ENCODE results near the gene TDRKH.
A peak's percentile ranks its signal among the peaks of the same experiment; 100 is the strongest.
"Not testable (repeated sequence)": the region's sequence is repeated elsewhere in the genome, so short reads cannot be mapped to it uniquely, and the experiment has no call there.

The TDRKH gene

DNA sequence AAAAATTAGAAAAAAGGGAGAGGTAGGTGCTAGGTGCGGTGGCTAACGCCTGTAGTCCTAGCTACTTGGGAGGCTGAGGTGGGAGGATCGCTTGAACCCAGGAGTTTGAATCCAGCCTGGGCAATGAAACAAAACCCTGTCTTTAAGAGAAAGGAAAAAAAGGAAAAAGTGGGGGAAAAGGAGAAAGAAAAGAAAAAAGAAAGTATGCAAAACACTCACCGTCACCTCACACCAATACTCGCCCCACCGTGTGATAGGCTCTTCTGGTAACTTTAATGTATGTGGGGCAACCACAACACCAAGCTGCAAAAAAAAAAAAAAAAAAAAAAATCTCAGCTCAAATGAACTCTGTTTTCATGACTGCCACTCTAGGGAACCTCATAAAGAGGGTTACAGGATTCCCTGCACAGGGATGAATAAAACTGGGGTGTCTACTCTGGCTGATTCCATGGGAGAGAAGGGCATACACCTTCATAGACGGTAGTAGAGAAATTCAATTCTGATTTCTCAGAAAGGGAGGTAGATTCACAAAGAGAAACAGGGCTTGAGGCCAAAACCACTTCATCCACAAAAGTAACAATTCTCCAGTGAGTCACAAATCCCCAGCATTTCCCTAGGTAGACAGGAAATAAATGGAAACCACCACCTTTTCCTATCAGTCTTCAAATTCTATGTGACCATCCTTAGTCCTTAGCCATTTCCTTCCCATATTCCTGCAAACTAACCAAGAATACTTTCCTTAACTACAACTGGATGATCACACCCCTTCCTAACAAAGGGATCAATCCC is 29.5 kb downstream of the TDRKH start:
- DNase-seq: no peak

DNA sequence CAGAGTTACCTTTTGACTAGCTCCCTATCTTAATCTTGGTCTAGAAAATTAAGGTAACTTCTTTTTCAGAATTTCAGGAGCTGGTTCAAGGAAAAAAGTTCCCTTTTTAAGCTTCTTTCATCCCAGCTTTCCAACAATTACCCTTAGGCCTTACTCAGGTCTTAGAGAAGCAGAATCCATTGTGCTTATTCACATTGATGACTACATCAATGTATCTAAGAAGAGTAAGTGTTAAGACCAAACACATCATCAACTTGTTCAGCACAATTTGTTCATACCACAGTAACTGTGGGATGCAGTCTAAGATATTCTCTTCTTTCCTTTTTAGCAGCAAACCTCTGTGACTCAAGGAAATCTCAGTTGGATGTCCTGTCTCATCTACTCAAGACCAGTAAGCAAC is 31.1 kb downstream of the TDRKH start:
- DNase-seq: no peak

DNA sequence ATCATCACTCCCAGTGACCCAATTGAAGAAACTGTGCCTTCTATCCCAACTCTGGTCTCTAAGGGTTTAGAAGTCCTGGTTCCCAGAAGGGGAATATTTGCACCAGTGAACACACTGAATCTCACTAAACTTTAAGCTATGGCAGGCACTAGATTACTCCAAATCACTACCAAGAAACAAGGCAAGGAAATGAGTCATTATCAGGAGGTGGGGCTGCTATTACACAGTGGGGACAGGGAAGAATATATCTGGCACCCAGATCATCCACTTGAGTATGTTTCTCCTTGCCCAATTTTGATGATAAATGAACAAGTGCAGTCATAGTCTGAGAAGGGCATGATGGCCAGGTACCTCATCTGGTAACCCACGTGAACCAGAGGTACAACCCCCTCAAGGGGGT is 34.0 kb downstream of the TDRKH start:
- DNase-seq: no peak

DNA sequence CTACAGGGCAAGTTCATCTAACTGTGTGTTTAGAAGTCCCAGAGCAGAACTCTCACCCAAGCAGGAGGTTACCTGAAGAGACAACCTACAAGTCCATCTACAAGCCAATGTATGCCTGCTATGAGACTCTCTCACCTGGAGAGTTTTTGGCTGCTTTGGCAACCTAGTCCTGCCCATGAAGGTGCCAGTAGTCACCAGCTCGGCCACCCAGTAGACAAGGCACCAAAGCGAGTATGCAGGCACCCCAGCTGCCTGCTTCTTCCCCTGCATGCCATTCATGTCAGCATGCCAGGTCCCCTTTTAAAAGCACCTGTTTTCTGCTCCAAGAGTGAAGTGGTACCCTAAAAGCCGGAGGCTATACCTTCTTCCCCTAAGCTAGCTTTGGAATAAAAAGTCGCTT is 48.8 kb downstream of the TDRKH start:
- DNase-seq: no peak

DNA sequence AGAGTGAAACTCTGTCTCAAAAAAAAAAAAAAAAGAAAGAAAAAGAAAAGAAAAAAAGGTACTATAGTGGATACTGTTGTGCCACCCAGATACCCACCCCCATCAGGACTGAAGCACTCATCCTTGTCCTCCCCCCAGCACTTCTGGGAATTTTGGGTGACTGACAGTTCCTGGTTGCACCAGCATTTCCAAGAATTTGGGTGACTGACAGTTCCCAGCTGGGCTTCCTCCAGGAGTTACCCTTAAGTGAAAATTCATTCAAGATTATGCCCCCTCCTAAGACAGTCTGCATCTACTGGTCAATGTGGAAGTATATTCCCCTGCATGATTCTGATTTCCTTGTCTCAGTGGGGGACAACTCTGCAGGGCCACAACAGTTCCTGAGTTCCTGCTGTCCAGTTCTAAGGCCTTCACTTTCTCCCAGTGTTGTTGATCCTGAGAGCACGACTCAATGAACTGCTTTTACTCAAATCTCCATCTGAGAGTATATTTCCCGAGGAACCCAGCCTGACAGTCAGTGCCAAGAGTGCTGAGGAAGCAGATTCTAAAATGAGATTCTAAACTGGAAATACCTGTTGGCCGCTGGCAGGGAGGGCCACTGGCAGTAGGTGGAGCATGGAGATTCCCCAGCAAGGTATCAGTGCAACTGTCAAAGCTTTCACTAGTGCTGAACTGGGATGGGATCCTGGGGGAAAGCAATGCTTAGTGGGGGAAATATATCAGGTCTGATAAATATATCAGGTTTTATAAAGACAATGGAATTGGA is 50.5 kb downstream of the TDRKH start:
- DNase-seq: no peak

DNA sequence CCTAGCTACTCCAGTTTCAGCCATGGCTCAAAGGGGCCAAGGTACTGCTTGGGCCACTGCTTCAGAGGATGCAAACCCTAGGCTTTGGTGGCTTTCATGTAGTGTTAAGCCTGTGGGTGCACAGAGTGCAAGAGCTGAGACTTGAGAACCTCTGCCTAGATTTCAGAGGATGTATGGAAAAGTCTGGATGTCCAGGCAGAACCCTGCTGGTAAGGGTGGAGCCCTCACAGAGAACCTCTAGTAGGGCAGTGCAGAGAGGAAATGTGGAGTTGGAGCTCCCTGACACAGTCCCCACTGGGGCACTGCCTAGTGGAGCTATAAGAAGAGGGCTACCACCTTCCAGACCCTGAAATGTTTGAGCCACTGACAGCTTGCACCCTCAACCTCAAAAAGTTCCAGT is 52.8 kb downstream of the TDRKH start:
- DNase-seq: no peak

DNA sequence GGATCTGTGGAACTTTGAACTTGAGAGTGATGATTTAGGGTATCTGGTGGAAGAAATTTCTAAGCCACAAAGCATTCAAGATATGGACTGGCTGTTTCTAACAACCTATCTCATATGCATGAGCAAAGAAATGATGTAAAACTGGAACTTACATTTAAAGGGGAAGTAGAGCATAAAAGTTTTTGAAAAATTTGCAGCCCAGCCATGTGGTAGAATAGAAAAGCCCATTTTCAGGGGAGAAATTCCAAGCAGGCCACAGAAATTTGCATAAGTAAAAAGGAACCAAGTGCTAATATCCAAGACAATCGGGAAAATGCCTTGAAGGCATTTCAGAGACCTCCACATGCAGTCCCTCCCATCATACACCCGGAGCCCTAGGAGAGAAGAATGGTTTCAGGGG is 53.3 kb downstream of the TDRKH start:
- DNase-seq: no peak

DNA sequence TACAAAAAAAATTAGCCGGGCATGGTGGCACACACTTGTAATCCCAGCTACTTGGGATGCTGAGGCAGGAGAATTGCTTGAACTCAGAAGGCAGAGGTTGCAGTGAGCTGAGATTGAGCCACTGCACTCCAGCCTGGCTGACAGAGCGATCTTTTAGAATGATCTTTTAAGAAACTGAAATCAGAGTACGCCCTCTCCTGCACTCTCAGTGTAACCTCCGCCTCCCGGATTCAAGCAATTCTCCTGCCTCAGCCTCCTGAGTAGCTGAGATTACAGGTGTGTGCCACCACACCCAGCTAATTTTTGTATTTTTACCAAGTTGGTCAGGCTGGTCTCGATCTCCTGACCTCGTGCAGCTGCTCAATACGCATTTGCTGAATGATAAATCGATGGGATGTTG is 56.3 kb downstream of the TDRKH start:
- DNase-seq: not testable (repeated sequence)

DNA sequence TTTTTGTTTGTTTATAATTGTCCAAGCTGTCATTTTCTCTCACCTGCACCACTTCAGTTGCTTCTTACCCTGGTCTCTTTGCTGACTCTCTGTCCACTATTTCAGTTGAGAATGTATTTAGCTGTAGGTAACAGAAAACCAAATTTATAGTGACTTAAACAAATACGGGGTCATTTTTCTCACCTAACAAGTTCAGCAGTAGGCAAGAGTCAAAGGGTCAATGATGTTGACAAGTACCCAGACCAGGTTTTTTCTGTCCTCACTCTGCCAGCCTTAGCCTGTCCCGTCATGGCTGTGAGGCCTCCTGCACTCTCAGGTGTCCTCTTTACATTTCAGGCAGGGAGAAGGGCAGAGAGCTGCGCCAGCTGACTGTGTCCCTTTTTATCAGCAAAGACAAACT is 57.2 kb downstream of the TDRKH start:
- no peak for DNase-seq

DNA sequence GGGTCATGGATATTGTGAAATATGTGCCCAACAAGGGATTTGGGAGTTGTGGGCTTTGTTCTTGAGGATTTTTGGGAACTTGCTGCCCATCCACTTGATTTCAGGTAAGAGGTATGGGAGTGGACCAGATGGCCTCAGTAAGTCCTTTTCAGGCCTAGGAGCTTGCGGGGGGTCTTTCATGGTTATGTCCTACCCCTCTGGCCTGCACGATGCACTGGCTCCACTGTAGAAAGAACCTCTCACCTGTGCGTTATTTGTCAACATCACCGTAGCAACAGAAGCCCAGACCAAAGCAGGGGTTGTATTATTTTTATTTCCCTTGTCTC is 60.4 kb downstream of the TDRKH start:
- DNase-seq: no peak

DNA sequence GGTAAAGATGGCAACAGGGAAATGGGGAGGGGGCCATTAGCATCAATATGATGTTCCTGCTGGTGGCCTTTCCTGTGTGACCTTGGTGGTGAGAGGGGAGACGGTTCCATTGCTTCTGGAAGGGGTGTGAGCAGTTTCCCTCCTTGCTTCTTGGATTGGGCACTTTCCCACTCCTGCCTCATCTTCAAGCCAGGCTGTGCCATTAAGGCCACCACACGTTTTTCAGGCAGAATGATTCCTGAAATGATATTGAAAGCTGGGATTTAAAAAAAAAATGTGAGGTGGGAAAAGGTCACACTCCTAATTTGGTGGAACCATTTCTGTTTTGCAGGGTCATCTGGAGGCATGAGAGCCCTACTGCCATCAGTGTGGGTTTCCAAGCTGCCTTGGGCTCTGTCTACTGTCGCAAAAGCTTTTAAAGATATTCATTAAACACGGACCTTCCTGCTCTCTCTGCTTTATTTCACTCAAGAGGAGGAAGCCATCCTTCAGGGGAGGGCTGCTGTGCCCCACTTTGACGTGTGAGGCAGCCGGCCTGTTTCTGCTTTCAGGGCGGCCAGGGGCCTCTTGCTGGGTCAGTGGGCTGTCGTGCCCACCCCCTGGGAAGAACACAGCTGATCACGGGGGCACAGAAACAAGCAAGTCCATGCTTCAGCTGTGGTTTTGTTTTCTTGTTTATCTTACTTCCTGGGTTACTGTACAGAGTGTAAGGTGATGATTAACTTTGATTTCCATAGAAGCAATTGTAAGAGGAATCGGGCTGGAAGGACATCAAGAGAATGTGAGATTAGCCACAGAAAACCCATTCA is 60.9 kb downstream of the TDRKH start:
- DNase-seq: no peak

DNA sequence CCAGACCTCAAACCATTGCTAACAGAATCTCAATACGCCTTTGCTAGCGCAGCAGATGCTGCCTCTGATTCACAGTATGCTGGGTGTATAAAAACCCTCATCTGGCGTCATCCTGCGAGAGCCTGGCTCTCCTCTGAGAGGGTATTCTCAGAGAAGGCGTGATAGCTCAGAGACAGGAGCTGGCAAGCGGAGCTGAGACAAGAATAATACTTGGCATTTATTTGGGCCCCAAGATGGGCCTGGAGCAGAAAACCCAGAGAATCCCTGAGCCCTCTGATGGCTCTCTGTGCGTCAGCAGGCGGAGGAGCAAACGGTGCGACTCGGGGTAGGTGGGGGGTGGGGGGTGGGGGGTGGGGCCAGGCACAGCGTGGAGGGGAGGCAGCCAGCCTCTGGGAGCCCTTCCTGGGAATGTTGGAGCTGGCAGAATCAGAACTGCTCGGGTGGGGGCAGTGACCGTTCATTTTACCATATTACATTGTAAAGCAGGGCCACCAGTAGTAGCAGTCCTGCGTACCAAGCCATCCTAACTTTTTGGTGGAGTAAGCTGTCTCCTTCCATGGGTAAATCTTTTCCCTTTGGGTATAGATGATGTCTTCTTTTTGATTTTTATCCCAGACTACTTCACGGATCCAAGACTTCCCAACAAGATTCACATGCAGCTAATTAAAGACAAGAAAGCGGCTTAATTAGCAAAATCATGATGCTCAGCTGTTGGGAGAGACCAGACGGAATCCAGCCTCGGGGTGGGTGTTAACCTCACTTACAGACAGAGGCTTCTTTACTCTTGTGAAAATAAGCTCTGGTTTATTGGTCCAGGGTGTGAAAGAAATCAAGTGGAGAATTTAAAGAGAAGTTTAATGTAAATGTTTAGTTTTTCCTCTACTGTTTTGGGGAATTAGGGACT is 61.9 kb downstream of the TDRKH start:
- peak; percentile 90 for DNase-seq

DNA sequence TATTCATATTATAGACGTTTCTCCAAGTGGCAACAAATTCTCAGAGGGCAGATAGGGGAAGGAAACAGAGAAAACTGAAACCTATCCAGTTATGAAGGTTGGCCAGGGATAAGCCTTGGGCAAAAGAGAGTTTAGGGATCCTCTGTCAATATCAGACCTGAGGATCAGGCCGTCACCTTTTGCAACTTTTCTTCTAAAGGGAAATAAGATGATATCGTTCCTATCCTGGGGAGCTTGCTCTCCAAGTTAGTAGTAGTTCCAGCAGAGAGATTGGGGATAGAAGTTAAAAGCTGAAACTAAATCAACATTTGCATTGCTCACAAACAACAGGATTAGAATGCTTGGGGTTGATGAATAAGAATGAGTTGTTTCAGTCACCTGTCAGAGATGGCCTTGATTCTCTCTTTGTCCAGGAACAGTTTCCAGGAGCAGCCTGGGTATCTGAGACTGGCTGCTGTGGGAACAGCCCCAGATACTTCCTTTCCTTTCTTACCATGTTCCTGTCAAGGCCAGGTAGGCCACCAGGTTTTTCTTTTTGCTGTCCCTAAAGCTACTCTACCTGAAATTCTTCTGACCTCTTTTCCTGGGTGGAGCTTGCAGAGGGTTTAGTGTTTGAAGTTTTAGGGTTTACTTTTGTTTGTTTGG is 66.5 kb downstream of the TDRKH start:
- DNase-seq: no peak
